Measurements from ENCODE around the gene TINCR.

TINCR gene

GRCh38 chr19:5553892-5554291, 13.9 kb downstream of the TINCR start:
- Histone ChIP-seq H3K79me2 (ENCODE audit: insufficient read depth, low read length) (no peaks in the 10 kb centered on the region), H3K9ac (ENCODE audit: low read length) (no peak overlapping the region), H2AFZ (ENCODE audit: low read depth, low read length, severe bottlenecking) (no peak overlapping the region), H3F3A (ENCODE audit: insufficient read depth) (no peaks in the 10 kb centered on the region), H3K9me2 (replicated peaks; ENCODE audit: insufficient read depth, low read length) (no peaks in the 10 kb centered on the region), H3K4me2 (ENCODE audit: low read depth, low read length, poor library complexity, severe bottlenecking) (no peak overlapping the region), H3K4me3 (ENCODE audit: insufficient read depth, low read length, poor library complexity, severe bottlenecking) (no peak overlapping the region), H3K27me3 (ENCODE audit: low read length) (no peaks in the 10 kb centered on the region), H4K20me1 (ENCODE audit: low read depth, low read length) (no peaks in the 10 kb centered on the region), H3K36me3 (ENCODE audit: low read length) (no peaks in the 10 kb centered on the region), H3K9me3 (ENCODE audit: insufficient read depth, low read length) (no peaks in the 10 kb centered on the region), H3K27ac (ENCODE audit: low read depth, low read length) (no peak overlapping the region)
- TF ChIP-seq CTCF (IDR thresholded peaks at IDR 0.05; ENCODE audit: insufficient read depth, low read length, poor library complexity, severe bottlenecking): no peak
- no peak for TF ChIP-seq EZH2phosphoT487 (conservative IDR thresholded peaks at IDR 0.05; ENCODE audit: low read length)

GRCh38 chr19:5547881-5548280, 19.9 kb downstream of the TINCR start:
- Histone ChIP-seq H3K79me2 (ENCODE audit: insufficient read depth, low read length) (no peaks in the 10 kb centered on the region), H3K36me3 (ENCODE audit: low read length) (no peaks in the 10 kb centered on the region), H3F3A (ENCODE audit: insufficient read depth) (no peaks in the 10 kb centered on the region), H3K9me3 (ENCODE audit: insufficient read depth, low read length) (no peaks in the 10 kb centered on the region), H3K4me2 (ENCODE audit: low read depth, low read length, poor library complexity, severe bottlenecking) (no peak overlapping the region), H3K27ac (ENCODE audit: low read depth, low read length) (no peak overlapping the region), H3K9me2 (replicated peaks; ENCODE audit: insufficient read depth, low read length) (no peaks in the 10 kb centered on the region), H3K27me3 (ENCODE audit: low read length) (no peaks in the 10 kb centered on the region), H3K4me3 (ENCODE audit: insufficient read depth, low read length, poor library complexity, severe bottlenecking) (no peak overlapping the region), H2AFZ (ENCODE audit: low read depth, low read length, severe bottlenecking) (no peak overlapping the region), H3K9ac (ENCODE audit: low read length) (no peak overlapping the region), H4K20me1 (ENCODE audit: low read depth, low read length) (no peaks in the 10 kb centered on the region)
- TF ChIP-seq CTCF (IDR thresholded peaks at IDR 0.05; ENCODE audit: insufficient read depth, low read length, poor library complexity, severe bottlenecking) (no peak), EZH2phosphoT487 (conservative IDR thresholded peaks at IDR 0.05; ENCODE audit: low read length) (no peak)

- no peaks in the 10 kb centered on the region for H3K27me3 ChIP-seq (ENCODE audit: low read length)
Measured at GRCh38 chr19:5545984-5546383, 21.8 kb downstream of the TINCR start.

More at GRCh38 chr19:5545984-5546383, 21.8 kb downstream of the TINCR start:
- Histone ChIP-seq H3K4me3 (ENCODE audit: insufficient read depth, low read length, poor library complexity, severe bottlenecking) (no peak overlapping the region), H2AFZ (ENCODE audit: low read depth, low read length, severe bottlenecking) (no peak overlapping the region), H3K4me2 (ENCODE audit: low read depth, low read length, poor library complexity, severe bottlenecking) (no peak overlapping the region), H3K36me3 (ENCODE audit: low read length) (no peaks in the 10 kb centered on the region), H3F3A (ENCODE audit: insufficient read depth) (no peaks in the 10 kb centered on the region), H4K20me1 (ENCODE audit: low read depth, low read length) (no peaks in the 10 kb centered on the region), H3K9me2 (replicated peaks; ENCODE audit: insufficient read depth, low read length) (no peaks in the 10 kb centered on the region), H3K27ac (ENCODE audit: low read depth, low read length) (no peak overlapping the region), H3K9ac (ENCODE audit: low read length) (no peak overlapping the region), H3K9me3 (ENCODE audit: insufficient read depth, low read length) (no peaks in the 10 kb centered on the region), H3K79me2 (ENCODE audit: insufficient read depth, low read length) (no peaks in the 10 kb centered on the region)
- TF ChIP-seq CTCF (IDR thresholded peaks at IDR 0.05; ENCODE audit: insufficient read depth, low read length, poor library complexity, severe bottlenecking) (no peak), EZH2phosphoT487 (conservative IDR thresholded peaks at IDR 0.05; ENCODE audit: low read length) (no peak)

Data from SU-DHL-6 (cell line).